ENCODE data around the gene ADD1.

The ADD1 gene

GRCh38 chr4:2866891-2867290, 23.2 kb downstream of the ADD1 start:
- TF ChIP-seq, protein P1, sequence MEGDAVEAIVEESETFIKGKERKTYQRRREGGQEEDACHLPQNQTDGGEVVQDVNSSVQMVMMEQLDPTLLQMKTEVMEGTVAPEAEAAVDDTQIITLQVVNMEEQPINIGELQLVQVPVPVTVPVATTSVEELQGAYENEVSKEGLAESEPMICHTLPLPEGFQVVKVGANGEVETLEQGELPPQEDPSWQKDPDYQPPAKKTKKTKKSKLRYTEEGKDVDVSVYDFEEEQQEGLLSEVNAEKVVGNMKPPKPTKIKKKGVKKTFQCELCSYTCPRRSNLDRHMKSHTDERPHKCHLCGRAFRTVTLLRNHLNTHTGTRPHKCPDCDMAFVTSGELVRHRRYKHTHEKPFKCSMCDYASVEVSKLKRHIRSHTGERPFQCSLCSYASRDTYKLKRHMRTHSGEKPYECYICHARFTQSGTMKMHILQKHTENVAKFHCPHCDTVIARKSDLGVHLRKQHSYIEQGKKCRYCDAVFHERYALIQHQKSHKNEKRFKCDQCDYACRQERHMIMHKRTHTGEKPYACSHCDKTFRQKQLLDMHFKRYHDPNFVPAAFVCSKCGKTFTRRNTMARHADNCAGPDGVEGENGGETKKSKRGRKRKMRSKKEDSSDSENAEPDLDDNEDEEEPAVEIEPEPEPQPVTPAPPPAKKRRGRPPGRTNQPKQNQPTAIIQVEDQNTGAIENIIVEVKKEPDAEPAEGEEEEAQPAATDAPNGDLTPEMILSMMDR (IDR thresholded peaks at IDR 0.05; ENCODE audit: low read depth, low read length), result no peak
- DNase-seq (ENCODE audit: extremely low read depth, low read depth), result no peak

DNA sequence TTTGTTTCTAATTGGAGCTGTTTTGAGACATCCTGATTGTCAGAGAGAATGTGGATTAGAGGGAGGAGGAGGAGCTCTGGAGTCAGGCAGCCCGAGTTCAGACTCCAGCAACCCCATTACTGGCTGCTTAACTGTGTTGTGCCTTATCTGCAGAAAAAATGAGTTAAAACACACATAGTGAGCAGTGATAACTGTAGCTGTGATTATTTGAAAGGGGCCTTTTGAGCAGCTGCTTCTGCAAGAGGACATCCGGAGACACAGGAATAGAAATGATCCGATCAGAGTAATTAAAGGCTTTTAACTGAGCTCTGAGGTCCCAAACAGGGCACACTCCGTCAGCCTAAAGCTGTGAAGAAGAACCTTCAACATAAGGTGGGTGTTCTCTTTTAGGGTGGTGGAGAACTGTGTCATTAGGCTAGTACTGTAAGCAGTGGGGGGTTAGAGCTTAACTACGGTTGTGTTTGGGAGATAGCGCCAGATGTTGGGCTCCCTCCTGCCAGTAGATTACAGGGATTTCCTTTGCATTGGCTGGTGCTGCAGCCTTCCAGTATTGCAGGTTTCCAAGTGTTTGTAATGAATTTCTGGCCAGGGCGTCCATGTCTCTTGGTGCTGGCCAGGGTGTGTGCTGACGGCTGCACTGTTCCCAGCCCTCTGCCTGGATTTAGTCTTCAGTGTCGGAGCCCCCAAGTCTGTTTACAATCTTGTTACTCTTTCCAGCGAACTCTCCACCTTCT, 24.3 kb downstream of the ADD1 start:
- TF ChIP-seq, protein P1 (IDR thresholded peaks at IDR 0.05; ENCODE audit: low read depth, low read length), result no peak

GRCh38 chr4:2868877-2869487, 25.3 kb downstream of the ADD1 start:
- TF ChIP-seq, protein P1 (IDR thresholded peaks at IDR 0.05; ENCODE audit: low read depth, low read length), result no peak
- DNase-seq (ENCODE audit: extremely low read depth, low read depth), result no peak

More for the DNA sequence above, 24.3 kb downstream of the ADD1 start:
- DNase-seq (ENCODE audit: extremely low read depth, low read depth), result no peak

- TF ChIP-seq, protein P1 (IDR thresholded peaks at IDR 0.05; ENCODE audit: low read depth, low read length), result no peak
- DNase-seq (ENCODE audit: extremely low read depth, low read depth), result no peak
Observed at GRCh38 chr4:2869659-2870058, 26.0 kb downstream of the ADD1 start.

GRCh38 chr4:2870082-2870481, 26.4 kb downstream of the ADD1 start:
- TF ChIP-seq, protein P1 (IDR thresholded peaks at IDR 0.05; ENCODE audit: low read depth, low read length), result no peak
- no peak for DNase-seq (ENCODE audit: extremely low read depth, low read depth)

DNA sequence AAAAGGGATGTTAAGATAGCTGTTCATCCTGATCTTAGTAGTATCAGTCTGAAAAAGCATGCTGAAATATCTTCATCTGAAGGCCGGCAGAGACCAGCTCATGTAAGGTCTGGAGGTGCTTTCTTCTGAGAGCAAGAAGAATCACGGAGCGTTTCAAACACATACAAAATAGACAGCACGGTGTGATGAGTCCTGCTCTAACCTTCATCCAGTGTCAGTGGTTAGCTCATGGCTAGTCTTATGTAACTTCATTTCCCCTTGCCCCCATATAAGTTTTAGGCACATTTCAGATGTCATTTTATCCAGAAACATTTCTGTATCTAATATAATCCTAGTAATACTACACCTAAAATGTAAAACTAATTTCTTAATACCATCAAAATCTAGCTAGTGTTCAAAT, 27.8 kb downstream of the ADD1 start:
- TF ChIP-seq, protein P1 (IDR thresholded peaks at IDR 0.05; ENCODE audit: low read depth, low read length), result no peak
- DNase-seq (ENCODE audit: extremely low read depth, low read depth), result no peak

- no peak for DNase-seq (ENCODE audit: extremely low read depth, low read depth)
- TF ChIP-seq, protein P1 (IDR thresholded peaks at IDR 0.05; ENCODE audit: low read depth, low read length), result no peak
Observed at GRCh38 chr4:2871911-2872310, 28.3 kb downstream of the ADD1 start.

Data from AG09319 (cell line).